ENCODE results near the gene MUC12.

- TF ChIP-seq, protein P1, sequence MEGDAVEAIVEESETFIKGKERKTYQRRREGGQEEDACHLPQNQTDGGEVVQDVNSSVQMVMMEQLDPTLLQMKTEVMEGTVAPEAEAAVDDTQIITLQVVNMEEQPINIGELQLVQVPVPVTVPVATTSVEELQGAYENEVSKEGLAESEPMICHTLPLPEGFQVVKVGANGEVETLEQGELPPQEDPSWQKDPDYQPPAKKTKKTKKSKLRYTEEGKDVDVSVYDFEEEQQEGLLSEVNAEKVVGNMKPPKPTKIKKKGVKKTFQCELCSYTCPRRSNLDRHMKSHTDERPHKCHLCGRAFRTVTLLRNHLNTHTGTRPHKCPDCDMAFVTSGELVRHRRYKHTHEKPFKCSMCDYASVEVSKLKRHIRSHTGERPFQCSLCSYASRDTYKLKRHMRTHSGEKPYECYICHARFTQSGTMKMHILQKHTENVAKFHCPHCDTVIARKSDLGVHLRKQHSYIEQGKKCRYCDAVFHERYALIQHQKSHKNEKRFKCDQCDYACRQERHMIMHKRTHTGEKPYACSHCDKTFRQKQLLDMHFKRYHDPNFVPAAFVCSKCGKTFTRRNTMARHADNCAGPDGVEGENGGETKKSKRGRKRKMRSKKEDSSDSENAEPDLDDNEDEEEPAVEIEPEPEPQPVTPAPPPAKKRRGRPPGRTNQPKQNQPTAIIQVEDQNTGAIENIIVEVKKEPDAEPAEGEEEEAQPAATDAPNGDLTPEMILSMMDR (IDR thresholded peaks at IDR 0.05), result no peak
- TF ChIP-seq POLR2A (IDR thresholded peaks at IDR 0.05), result no peak
These were observed 11.4 kb upstream of the MUC12 start for GRCh38 chr7:100957832-100958421.
